ENCODE results near the gene CSPG4.
"Not testable (repeated sequence)": the region's sequence is repeated elsewhere in the genome, so short reads cannot be mapped to it uniquely, and the experiment has no call there.

CSPG4 gene

GRCh38 chr15:75714195-75714594, 1.5 kb upstream of the CSPG4 start:
- peaks cover under 1% of the 10 kb centered on the region for H3K36me3 ChIP-seq (ENCODE audit: insufficient read depth, insufficient read length, low read length)
- no peaks in the 10 kb centered on the region for H3K4me1 ChIP-seq (ENCODE audit: insufficient read depth, insufficient read length)
- H3K27me3 ChIP-seq (ENCODE audit: insufficient read depth, insufficient read length) = no peaks in the 10 kb centered on the region
- H3K9me3 ChIP-seq (ENCODE audit: insufficient read depth, low read length) = no peaks in the 10 kb centered on the region
- no peak for DNase-seq (ENCODE audit: low read depth, low spot score)
- TF ChIP-seq YY1 (IDR thresholded peaks at IDR 0.05; ENCODE audit: insufficient read depth, insufficient read length) = no peak
- no peak for TF ChIP-seq SUZ12 (IDR thresholded peaks at IDR 0.05; ENCODE audit: extremely low read depth, insufficient read depth, insufficient read length)
- TF ChIP-seq ZNF274 (IDR thresholded peaks at IDR 0.05; ENCODE audit: low read depth, low read length) = no peak
- no peak overlapping the region for H3K4me3 ChIP-seq (ENCODE audit: insufficient read length, low read depth)
- no peak overlapping the region for H3K9ac ChIP-seq (ENCODE audit: insufficient read length, low read depth)

DNA sequence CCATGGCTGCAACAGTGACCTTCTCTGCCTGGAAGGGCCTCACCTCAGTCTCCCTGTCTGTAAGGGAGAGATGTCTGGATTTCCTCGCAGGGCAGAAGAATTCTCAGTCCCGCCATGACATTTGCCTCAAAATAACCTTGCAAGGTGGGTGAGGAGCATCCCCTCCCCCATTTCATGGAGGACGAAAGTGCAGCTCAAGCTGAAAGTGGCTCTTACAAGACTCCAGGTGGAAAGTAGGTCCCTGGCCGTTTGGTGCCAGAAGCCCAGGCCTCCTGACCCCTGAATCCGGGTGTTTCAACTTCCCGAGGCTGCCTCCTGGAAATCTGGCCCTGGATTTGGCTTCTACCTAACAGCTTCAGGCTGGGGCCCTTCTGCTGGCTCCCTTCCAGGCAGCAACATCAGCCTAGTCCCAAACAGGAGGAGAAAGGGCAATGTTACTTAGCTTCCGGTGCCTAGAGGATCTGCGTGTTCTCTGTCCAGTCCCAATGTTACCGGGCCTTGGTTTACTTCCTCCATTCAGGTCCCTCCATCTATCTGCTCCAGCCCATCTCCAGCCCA, 769 bp upstream of the CSPG4 start:
- Histone ChIP-seq H3K9ac (ENCODE audit: insufficient read length, low read depth) (peak overlapping the region; percentile 86), H3K4me1 (ENCODE audit: insufficient read depth, insufficient read length) (peaks cover 3% of the 10 kb centered on the region), H3K4me3 (ENCODE audit: insufficient read length, low read depth) (peak overlapping the region; percentile 62), H3K36me3 (ENCODE audit: insufficient read depth, insufficient read length, low read length) (peaks cover 8% of the 10 kb centered on the region), H3K9me3 (ENCODE audit: insufficient read depth, low read length) (no peaks in the 10 kb centered on the region), H3K27me3 (ENCODE audit: insufficient read depth, insufficient read length) (no peaks in the 10 kb centered on the region)
- DNase-seq (ENCODE audit: low read depth, low spot score) = no peak
- no peak for TF ChIP-seq SUZ12 (IDR thresholded peaks at IDR 0.05; ENCODE audit: extremely low read depth, insufficient read depth, insufficient read length)
- no peak for TF ChIP-seq ZNF274 (IDR thresholded peaks at IDR 0.05; ENCODE audit: low read depth, low read length)
- TF ChIP-seq YY1 (IDR thresholded peaks at IDR 0.05; ENCODE audit: insufficient read depth, insufficient read length) = no peak

GRCh38 chr15:75711495-75711894, 1.2 kb downstream of the CSPG4 start:
- H3K9ac ChIP-seq (ENCODE audit: insufficient read length, low read depth); DNase-seq (ENCODE audit: low read depth, low spot score); H3K9me3 ChIP-seq (ENCODE audit: insufficient read depth, low read length); H3K27me3 ChIP-seq (ENCODE audit: insufficient read depth, insufficient read length); H3K4me3 ChIP-seq (ENCODE audit: insufficient read length, low read depth); H3K4me1 ChIP-seq (ENCODE audit: insufficient read depth, insufficient read length): not testable (repeated sequence)
- peaks cover 11% of the 10 kb centered on the region for H3K36me3 ChIP-seq (ENCODE audit: insufficient read depth, insufficient read length, low read length)

DNA sequence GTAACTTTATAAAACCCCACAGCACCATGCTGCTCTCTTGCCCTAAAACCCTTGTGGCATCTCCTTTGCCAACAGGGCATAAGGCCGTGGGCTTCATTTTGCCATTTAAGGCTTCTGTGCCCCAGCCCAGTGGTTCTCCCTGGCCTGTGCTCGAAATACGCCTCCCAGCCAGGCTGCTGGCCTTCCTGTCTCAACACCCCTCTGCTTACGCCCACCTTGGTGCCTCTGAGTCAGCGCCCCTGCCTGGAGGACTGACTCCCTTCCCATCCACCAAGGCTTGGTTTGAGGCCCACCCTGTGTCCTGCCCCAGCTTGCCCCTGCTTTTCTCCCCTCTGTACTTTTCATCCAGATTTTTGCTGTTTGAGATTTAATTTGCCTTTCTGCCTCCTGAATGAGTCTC, 1.8 kb downstream of the CSPG4 start:
- H3K27me3 ChIP-seq (ENCODE audit: insufficient read depth, insufficient read length); H3K9ac ChIP-seq (ENCODE audit: insufficient read length, low read depth); H3K9me3 ChIP-seq (ENCODE audit: insufficient read depth, low read length); DNase-seq (ENCODE audit: low read depth, low spot score); H3K4me3 ChIP-seq (ENCODE audit: insufficient read length, low read depth); H3K4me1 ChIP-seq (ENCODE audit: insufficient read depth, insufficient read length): not testable (repeated sequence)
- peaks cover 11% of the 10 kb centered on the region for H3K36me3 ChIP-seq (ENCODE audit: insufficient read depth, insufficient read length, low read length)

DNA sequence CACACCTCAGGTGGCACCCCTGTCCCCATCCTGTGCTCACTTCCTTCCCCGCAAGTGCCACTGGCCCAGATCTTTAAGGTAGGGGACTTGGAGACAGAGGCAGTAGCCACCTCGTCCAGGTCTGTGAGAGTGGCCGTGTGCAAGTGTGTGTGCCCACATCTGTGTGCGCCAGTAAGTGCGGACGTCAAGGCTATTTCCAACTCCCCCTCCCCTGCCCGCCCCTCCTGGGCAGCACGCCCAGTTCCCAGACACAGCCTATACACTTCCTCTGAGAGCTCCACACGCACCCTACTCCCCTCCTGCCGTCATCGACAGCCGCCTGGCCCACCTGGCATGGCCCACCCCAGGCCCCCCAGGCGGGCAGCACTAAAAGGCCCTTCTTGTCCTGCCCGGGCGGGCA, 3.2 kb downstream of the CSPG4 start:
- not testable (repeated sequence) for H3K9ac ChIP-seq (ENCODE audit: insufficient read length, low read depth); H3K4me3 ChIP-seq (ENCODE audit: insufficient read length, low read depth); H3K9me3 ChIP-seq (ENCODE audit: insufficient read depth, low read length); H3K27me3 ChIP-seq (ENCODE audit: insufficient read depth, insufficient read length); DNase-seq (ENCODE audit: low read depth, low spot score)
- Histone ChIP-seq H3K4me1 (ENCODE audit: insufficient read depth, insufficient read length) (peaks cover 15% of the 10 kb centered on the region), H3K36me3 (ENCODE audit: insufficient read depth, insufficient read length, low read length) (peaks cover 11% of the 10 kb centered on the region)

DNA sequence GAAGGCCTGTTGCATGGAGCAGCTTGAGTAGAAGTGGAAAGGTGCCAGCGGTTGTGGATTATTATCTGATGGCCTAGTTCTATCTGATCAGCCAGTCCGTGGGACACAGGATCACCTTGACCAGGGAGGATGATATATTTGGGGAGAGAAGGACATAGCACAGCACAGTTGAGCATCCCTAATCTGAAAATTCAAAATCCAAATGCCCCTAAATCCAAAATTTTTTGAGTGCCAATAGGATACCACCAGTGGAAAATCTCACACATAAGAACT, 6.0 kb downstream of the CSPG4 start:
- DNase-seq (ENCODE audit: low read depth, low spot score) = no peak
- Histone ChIP-seq H3K4me1 (ENCODE audit: insufficient read depth, insufficient read length) (peaks cover 15% of the 10 kb centered on the region), H3K4me3 (ENCODE audit: insufficient read length, low read depth) (no peak overlapping the region), H3K36me3 (ENCODE audit: insufficient read depth, insufficient read length, low read length) (peaks cover 11% of the 10 kb centered on the region), H3K27me3 (ENCODE audit: insufficient read depth, insufficient read length) (no peaks in the 10 kb centered on the region), H3K9ac (ENCODE audit: insufficient read length, low read depth) (no peak overlapping the region), H3K9me3 (ENCODE audit: insufficient read depth, low read length) (no peaks in the 10 kb centered on the region)
- TF ChIP-seq YY1 (IDR thresholded peaks at IDR 0.05; ENCODE audit: insufficient read depth, insufficient read length) (no peak), ZNF274 (IDR thresholded peaks at IDR 0.05; ENCODE audit: low read depth, low read length) (no peak), SUZ12 (IDR thresholded peaks at IDR 0.05; ENCODE audit: extremely low read depth, insufficient read depth, insufficient read length) (no peak)

DNA sequence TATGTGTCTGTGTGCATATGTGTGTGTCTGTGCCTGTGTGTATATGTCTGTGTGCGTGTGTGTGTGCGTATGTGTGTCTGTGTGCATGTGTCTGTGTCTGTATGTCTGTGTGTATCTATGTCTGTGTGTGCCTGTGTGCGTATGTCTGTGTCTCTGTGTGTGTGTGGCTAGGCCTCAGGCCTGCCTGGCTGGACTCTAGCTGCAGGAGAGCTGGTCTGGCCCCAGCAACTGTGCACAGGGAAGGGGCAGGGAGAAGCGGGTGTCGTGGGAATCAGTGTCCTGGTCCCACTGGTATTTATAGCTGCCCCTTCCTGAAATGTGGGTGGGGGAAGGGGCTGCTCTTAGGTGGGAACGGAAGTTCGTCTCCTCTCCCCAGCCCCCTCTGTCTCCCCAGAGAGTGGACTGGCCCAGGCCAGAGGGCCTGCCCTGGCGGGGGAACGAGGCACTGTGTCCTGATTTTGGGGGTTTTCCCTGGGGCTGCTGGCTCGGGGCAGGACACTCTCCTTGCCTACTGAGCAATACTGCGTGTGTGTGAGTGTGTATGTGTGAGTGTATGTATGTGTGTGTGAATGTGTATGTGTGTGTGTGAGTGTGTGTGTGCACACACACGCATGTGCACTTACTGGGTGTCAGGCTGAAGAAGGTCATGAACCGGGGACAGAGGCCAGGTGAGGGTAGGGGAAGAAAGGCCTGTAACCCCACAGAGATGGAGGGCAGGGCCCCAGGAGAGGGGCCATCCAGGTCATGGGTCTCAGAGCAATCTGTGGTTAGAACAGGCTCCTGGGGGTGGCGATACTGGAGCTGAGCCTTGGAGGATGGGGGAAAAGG, 6.6 kb downstream of the CSPG4 start:
- TF ChIP-seq ZNF274 (IDR thresholded peaks at IDR 0.05; ENCODE audit: low read depth, low read length) = no peak
- no peak for TF ChIP-seq YY1 (IDR thresholded peaks at IDR 0.05; ENCODE audit: insufficient read depth, insufficient read length)
- no peak for TF ChIP-seq SUZ12 (IDR thresholded peaks at IDR 0.05; ENCODE audit: extremely low read depth, insufficient read depth, insufficient read length)
- no peak overlapping the region for H3K9ac ChIP-seq (ENCODE audit: insufficient read length, low read depth)

GRCh38 chr15:75705375-75705774, 7.3 kb downstream of the CSPG4 start:
- peaks cover 15% of the 10 kb centered on the region for H3K4me1 ChIP-seq (ENCODE audit: insufficient read depth, insufficient read length)
- not testable (repeated sequence) for DNase-seq (ENCODE audit: low read depth, low spot score)

More for the DNA sequence above, 6.6 kb downstream of the CSPG4 start:
- Histone ChIP-seq H3K4me1 (ENCODE audit: insufficient read depth, insufficient read length) (peaks cover 15% of the 10 kb centered on the region), H3K27me3 (ENCODE audit: insufficient read depth, insufficient read length) (no peaks in the 10 kb centered on the region), H3K4me3 (ENCODE audit: insufficient read length, low read depth) (no peak overlapping the region), H3K36me3 (ENCODE audit: insufficient read depth, insufficient read length, low read length) (peaks cover 13% of the 10 kb centered on the region), H3K9me3 (ENCODE audit: insufficient read depth, low read length) (no peaks in the 10 kb centered on the region)
- DNase-seq (ENCODE audit: low read depth, low spot score) = no peak

More at GRCh38 chr15:75705375-75705774, 7.3 kb downstream of the CSPG4 start:
- H3K9me3 ChIP-seq (ENCODE audit: insufficient read depth, low read length); H3K4me3 ChIP-seq (ENCODE audit: insufficient read length, low read depth); H3K27me3 ChIP-seq (ENCODE audit: insufficient read depth, insufficient read length); H3K9ac ChIP-seq (ENCODE audit: insufficient read length, low read depth): not testable (repeated sequence)
- peaks cover 15% of the 10 kb centered on the region for H3K36me3 ChIP-seq (ENCODE audit: insufficient read depth, insufficient read length, low read length)

All from NT2/D1 (cell line).